Stimulated activated CD8-positive, alpha-beta memory T cell treated with anti-CD3 and anti-CD28 coated beads, Interleukin-15, amount 100 ng/mL, for 4 hours (primary cell): ENCODE results near the gene S100A11.

Experiments used
- DNase-seq, 2 donors: peaks; one replicate each; pipeline ENCODE4 v3.0.0-alpha.2; 2020; ENCODE audit warnings: low read depth in 2 of 2

S100A11 gene

DNA sequence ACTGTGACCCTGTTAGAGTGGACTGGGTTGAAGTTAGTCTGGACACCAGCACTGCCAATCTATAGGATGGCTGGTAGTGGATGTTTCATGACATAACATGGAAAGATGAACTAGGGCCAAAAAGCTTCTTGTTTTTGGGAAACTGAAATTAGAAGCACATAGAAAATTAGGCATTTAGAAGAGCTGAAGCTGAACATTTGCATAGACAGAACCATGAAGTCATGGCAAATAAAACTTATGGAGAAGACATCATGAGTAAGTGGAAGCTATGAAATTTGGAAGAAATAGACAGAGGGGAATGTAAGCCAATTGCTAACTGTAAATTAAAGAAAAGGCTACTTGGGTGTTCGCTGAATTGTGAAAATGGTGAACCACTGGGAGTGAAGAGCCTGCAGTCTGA is 2.7 kb upstream of the S100A11 start:
- no peak for DNase-seq

GRCh38 chr1:152038871-152039270 is 2.1 kb upstream of the S100A11 start:
- no peak for DNase-seq

GRCh38 chr1:152035539-152036266 is 1.1 kb downstream of the S100A11 start:
- no peak for DNase-seq

GRCh38 chr1:152034654-152035538 is 1.9 kb downstream of the S100A11 start:
- peak; percentile 23 to 37 for DNase-seq

DNA sequence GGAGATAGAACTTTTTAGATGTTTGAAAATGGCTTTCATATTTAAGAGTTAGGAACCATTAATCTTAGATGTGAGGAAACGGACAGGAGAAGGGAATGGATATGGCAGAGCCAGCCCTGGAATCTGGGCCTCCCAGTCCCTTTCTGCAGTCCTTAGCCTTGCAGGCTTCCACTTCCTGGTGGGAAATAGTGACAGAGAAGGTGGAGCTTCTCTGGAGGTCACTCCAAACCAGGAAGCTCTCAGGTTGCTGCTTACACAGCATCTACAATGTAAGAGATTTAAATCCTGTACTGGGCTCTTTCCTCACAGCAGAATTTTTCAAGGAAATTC is 2.5 kb downstream of the S100A11 start:
- DNase-seq, result no peak

DNA sequence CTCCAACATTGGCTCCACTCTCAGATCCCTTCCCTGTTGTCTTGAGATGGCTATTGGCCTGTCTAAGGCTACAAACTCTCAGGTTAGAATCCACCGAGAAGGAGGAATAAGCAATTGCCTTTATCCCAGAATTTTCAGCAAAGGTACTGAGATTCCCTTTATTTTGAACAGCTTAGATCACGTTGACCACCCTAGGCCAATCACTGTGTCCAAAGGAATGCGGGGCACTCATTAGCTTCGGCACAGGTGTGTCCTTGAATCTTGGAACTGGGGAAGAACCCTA is 6.9 kb downstream of the S100A11 start:
- DNase-seq, result no peak

GRCh38 chr1:152029144-152029928 is 7.5 kb downstream of the S100A11 start:
- DNase-seq, result no peak

GRCh38 chr1:152026895-152027294 is 9.9 kb downstream of the S100A11 start:
- no peak for DNase-seq

DNA sequence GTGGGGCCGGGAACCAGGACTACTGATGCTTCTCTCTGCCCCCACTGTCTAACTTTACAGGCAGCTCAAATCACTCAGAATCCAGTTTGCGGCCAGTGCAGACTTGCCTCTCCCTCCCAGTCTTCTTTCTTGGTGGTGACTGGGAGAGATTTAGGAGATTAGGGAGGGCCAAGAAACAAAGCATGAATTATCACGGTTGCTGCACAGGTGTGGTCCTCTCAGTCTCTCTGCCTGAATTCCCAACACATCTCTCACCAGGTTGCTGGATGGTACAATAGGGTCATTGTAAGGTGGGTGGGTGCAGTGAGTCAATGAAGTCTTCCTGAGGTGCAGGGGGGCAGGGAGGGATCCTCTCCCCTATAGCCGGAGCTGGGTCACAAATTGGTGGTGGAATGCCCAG is 12.6 kb downstream of the S100A11 start:
- DNase-seq, result no peak

GRCh38 chr1:152023221-152023620 is 13.6 kb downstream of the S100A11 start:
- DNase-seq, result no peak

- no peak for DNase-seq
Observed at GRCh38 chr1:152022474-152022873, 14.3 kb downstream of the S100A11 start.

DNA sequence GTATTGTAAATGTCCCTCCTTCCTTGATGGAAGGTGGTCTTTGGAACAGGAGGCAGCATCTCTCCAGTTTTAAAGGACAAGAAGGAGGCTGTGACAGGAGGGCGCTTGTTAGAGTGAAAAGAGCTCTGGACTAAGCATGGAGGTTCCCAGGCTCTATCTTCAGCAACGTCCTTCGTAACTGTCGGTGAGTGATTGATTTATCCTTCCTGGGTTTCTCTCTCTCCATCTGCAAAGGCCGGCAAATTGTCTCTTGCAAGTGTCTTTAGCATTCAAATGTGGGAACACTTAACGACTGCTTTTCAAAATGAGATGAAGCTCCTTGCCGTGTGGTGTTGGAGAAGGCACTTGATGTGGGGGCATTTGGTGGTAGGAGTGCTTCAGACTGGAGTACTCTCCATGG is 15.2 kb downstream of the S100A11 start:
- DNase-seq, result no peak

DNA sequence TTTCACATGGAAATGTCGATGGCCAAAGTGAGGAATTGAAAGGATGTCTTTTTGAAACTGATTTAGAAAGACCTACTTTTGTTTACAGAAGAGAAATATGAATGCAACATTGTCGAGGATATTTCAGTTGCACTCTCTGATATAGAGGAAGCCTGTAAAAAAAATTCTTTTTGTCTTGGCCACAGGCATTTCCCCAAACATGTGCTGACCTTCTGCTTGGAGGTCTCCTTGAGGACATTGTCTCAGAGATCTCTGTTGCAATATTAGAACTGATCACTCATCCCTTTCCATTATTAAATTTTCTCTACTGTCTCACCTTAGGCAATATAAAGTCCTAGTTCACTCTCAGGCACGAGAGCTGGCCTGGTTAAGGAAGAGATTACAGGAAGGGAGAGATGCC is 16.0 kb downstream of the S100A11 start:
- DNase-seq, result no peak

DNA sequence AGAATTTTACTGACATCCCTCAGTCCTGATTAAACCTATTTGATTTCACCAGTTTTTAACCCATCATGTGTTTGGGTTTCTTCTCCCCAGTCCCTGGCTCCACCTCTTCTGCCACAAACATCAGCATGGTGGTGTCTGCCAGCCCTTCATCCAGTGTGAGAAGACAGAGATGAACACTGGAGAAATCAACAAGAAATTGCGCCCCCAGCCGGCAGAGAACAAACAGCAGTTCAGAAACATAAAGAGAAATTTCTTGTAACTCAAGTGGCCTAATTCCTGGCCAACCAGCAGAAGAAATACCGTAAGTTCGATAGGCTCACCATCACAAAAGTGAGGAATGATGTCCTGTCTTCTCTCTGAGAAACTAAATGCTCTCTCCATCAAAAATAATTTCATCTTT is 18.3 kb downstream of the S100A11 start:
- DNase-seq, result no peak

DNA sequence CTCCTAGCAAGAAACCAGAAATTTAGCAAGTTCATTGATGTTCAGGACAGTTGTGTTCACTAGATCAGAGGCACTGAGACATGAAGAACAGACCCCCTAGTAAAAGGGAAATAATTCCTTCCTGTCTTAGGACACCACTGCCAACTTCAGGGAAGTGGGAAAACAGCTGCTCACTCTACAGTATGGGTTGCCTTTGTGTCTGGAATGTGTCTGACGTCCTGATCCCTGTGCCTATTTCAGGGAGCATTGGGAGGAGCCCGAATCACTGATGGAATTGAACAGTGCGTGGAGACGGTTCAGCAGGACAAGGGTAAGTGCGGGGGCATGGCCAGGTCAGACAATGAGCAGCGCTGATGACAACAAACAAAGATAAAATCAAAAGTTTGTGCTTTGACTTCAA is 21.0 kb downstream of the S100A11 start:
- no peak for DNase-seq

DNA sequence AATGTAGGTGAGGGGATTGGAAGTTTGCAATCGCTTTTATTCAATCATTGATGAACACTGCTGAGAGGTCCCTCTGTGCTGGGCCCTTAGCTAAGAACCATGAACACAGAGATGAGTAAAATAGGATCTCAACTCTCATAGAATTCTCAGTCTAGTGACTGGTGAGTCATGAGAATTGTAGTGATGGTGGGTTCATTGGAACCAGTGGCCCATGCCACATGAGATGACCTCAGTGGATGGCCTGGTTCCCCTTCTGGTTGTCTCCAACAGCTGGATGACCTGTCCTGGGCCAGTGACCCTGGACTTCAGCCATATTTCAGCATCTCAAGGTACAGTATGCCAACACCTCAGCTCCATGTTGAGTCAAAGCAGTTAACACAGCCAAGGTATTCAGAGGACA is 21.9 kb downstream of the S100A11 start:
- DNase-seq, result no peak

GRCh38 chr1:152013664-152014237 is 23.1 kb downstream of the S100A11 start:
- DNase-seq, result no peak

DNA sequence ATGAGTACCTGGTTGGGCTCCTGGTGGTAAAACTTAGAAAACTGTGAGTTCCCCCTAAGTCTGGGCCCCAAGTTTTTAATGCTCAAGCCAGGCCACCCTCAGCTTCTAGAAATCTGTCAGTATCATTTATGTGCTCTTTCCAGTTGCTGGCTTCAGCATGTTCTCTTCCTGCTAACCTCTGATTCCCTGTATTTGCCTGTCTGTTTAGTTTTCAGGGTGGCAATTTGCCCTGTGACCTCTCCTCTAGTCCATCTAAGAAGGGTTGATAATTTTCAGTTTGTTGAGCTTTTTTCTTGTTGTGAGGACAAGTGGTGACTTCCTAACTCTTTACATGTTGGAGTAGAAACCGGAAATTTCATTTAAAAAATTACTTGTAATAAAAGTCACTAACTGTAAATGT is 27.1 kb downstream of the S100A11 start:
- no peak for DNase-seq

DNA sequence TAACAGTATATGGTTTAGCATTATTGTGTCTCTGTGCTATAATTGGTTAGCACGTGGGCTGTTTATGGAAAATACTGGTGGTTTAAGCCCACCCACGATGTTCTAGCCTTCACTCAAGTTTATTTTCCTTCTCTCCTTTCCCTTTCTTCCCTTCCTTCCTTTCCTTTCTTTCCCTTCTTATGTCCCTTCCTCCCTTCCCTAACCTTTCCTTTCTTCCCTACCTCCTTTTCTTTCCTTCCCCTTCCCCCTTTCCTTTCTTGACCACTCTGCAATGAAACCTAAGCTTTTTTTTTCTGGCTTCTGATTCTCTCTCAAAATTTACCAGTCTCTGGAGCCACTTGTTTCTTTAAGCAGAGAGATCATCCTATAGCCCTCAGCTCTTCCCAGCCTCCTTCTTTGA is 29.8 kb downstream of the S100A11 start:
- DNase-seq, result no peak

DNA sequence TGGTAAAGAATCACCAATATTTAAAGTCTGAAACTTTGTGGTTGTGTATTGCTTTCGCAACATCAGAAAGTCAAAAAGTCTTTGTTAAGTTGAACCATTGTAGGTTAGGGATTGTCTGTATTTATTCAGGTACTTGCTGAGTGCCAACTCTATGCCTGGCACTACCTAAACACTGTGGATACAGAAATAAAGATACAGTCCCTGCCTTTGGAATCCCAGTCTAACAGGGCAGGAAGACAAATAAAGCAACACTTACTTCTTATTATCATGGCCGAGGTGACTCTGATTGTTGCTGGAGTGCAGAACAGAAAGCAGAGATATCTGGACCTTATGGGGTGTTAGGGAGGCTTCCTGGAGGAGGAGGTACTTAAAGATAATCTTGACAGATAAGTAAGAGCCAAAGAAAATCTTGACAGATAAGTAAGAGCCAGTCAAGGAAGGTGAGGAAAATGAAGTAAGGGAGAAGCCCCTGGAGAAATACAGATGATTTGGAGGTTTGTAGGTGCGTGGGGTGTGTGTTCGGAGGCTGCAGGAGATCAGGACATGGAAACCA is 31.4 kb downstream of the S100A11 start:
- no peak for DNase-seq

GRCh38 chr1:152003846-152004442 is 32.9 kb downstream of the S100A11 start:
- DNase-seq, result no peak

GRCh38 chr1:152002960-152003359 is 33.8 kb downstream of the S100A11 start:
- DNase-seq, result no peak
